HG03196 (cell line): Measurements from ENCODE around the gene GAB2.
"Not testable (repeated sequence)": the region's sequence is repeated elsewhere in the genome, so short reads cannot be mapped to it uniquely, and the experiment has no call there.

ENCODE experiments used
- ATAC-seq: cut with Tn5 transposase; IDR thresholded peaks from one replicate; pipeline ENCODE4 v1.9.1; 2021; ENCODE audit not compliant: unreplicated experiment

GAB2 gene

GRCh38 chr11:78284260-78284659 is 133.4 kb downstream of the GAB2 start:
- ATAC-seq, result no peak

DNA sequence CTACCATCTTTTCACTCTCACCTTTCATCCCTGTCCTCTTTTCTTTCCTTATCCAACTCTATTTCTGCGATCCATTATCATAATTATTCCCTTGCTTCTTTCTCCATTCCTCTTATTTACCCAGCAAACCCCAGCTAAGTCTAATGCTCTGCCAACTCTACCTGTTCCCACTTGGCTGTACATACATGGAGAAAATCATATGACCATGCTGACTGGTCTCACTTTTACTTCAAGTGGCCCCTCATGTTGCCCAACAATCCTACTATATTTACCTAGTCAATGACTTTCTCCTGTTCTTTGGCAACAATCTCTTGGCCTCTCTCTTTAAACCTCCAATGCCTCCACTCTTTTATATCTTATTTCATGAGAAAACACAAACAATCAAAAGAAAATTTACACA is 134.8 kb downstream of the GAB2 start:
- ATAC-seq, result no peak

DNA sequence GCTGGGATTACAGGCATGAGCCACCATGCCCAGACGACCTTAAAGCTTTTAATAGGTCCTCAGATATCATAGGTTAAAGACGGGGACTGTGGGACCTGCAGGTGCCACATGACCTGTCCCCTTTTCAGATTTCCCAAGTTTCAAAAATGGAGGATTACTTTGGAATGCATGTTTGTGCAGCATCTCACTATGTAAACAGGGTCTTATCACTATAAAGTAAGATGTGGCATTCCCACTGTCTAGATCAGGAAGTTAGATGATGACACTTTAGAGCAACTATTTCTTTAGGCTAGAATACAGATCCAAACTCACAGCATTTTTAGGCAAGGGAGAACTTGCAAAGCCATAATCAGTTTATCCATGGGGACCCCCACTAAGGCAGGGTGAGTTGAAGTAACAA is 136.1 kb downstream of the GAB2 start:
- no peak for ATAC-seq

DNA sequence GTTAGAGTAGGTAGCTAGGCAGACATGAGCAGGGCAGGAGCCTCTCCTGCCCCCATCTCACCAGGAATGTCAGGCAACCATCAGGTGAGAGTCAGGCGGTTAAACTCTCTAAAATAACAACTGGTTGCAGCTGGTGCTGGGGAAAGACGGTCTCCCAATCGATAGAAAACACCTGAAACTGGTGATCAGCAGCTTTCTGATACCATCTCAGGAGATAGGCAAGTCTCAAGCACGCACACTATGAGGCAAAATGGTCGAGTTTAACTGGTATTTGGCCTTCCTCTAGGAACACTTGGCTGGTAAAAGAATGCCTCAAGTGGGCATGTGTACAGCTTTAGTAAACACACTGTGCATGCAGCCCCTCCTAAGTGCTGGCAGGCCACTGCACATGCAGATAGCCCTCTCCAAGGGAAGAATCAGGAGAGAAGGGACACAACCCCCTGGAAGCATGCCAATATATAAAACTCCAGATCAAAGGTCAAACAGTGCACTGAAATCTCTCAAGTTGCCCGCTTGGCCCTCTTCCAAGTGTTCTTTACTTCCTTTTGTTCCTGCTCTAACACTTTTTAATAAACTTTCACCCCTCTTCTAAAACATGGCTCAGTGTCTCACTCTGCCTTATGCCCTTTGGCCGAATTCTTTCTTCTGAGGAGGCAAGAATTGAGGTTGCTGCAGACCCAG is 140.2 kb downstream of the GAB2 start:
- no peak for ATAC-seq

DNA sequence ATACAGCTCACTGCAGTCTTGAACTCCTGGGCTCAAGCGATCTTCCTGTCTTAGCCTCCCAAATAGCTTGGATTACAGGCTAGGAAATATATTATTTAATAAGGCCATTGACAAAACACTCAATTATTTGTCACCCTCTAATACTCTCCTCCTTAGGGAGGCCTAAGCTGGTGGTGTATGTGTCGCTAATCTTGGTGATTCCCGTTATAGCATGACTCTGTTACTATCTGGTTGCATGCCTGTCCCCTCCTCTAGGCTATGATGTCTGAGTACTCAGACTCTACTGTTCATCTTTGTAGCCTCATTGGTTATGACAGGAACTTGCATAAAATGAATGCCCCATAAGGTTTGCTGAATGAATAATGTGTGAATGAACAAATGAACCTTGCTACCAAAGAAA is 141.3 kb downstream of the GAB2 start:
- ATAC-seq, result no peak

- ATAC-seq, result no peak
These were observed 142.9 kb downstream of the GAB2 start for GRCh38 chr11:78274739-78275138.

DNA sequence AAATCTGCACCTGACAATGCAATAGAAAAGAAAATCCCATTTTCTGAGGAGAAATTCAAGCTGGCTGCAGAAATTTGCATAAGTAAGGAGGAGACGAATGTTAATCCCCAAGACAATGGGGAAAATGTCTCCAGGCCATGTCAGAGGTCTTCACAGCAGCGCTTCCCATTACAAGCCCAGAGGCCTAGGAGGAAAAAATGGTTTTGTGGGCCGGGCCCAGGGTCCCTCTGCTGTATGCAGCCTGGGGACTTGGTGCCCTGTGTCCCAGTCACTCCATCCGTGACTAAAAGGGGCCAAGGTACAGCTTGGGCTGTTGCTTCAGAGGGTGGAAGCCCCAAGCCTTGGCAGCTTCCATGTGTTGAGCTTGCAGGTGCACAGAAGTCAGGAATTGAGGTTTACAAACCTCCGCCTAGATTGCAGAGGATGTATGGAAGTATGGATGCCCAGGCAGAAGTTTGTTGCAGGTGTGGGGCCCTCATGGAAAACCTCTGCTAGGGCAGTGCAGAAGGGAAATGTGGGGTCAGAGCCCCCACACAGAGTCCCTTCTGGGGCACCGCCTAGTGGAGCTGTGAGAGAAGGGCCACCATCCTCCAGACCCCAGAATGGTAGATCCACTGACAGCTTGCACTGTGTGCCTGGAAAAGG is 144.9 kb downstream of the GAB2 start:
- ATAC-seq, result not testable (repeated sequence)

DNA sequence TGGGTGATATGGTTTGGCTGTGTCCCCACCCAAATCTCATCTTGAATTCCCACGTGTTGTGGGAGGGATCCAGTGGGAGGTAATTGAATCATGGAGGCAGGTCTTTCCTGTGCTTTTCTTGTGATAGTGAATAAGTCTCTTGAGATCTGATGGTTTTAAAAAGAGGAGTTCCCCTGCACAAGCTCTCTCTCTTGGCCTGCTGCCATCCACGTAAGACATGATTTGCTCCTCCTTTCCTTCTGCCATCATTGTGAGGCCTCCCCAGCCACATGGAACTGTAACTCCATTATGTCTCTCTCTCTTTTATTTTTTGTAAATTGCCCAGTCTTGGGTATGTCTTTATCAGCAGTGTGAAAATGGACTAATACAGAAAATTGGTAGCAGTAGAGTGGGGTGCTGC is 145.8 kb downstream of the GAB2 start:
- not testable (repeated sequence) for ATAC-seq

DNA sequence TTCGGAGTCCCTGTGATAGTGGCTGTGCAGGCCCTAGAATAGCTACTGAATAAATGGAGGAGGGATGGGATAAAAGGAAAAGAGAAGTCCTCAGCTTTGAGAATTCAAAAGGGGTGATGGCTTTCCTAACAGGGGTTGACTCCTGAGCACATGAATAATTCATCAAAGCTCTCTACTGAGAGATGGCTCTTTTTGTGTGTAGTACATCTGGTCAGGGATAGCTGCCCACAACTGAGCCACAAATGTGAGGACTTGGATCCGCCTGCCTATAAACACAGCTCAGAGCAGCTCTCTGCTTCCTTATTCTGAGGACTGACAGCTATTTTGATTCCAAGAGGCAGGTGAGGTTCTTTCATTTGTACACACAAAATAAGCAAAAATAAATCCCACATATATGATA is 146.6 kb downstream of the GAB2 start:
- ATAC-seq, result no peak

DNA sequence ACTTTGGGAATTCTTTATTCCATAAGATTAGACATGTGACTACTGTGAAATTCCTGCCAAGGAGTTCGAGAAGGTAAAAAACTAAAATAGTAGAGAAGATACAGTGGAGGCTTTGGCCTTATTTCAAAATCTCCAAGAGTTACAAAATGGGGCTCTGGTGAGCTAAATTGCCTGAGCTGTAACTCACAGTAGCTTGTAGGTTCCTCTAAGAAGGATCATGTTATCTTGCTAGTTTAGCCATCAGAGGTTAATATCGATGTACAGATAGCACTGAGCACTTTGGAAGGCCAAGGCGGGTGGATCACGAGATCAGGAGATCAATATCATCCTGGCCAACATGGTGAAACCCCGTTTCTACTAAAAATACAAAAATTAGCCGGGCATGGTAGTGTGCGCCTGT is 147.8 kb downstream of the GAB2 start:
- ATAC-seq, result no peak

DNA sequence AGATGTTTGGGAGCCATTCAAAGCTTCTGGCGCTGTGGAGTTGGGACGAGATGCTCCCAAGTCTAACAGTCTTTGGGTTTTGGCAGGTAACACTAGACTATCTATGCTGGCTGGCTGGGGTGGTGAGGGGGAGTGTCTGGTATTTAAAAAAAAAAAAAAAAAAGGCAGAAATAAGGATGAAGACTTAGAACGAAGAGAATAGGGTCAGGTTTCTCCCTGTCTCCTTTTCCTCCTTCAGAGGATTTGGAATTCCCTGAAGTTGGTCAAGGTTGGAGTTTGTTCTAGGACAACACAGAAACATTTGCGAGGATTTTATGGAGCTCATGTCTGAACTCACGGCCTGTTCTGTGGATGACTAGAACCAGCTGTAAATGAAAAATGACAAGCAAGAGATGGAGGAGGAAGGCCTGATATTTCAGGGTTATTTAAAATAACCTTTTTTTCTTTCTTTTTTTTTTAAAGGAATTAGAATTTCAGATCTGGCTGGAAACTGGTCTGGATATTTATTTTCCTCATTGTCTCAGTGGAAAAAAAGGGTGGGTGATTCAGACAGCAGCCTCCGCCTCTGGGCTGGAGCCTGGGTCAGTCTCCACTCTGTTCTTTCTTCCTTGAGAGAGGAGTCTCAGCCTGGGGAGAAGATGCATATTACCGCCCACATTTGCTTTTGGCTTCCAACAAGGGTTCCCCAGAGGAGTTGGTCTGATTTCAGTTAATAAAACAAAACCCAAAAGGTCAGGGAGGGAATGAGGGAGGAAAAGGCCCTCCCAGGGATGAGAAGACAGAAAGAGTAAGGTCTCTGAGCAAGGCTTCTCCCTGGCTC is 148.8 kb downstream of the GAB2 start:
- ATAC-seq, result no peak

DNA sequence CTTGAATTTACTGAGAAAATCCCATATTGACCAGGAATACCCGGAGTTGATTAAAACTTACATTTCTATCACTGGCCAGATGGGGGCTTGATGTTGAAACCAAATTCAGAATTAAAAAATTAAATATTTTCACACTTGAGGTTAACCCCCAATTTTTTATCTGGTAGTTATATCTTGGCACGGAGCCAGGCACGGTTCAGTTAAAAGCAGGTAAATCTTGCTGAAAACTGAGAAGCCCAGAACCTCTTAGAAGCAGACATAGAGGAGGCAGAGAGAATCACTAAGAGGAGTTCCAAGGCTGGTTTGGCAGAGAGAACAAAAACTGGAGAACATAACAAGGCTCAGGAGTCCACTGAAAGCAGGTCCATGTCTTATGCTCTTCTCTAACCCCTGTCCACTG is 151.2 kb downstream of the GAB2 start:
- no peak for ATAC-seq

DNA sequence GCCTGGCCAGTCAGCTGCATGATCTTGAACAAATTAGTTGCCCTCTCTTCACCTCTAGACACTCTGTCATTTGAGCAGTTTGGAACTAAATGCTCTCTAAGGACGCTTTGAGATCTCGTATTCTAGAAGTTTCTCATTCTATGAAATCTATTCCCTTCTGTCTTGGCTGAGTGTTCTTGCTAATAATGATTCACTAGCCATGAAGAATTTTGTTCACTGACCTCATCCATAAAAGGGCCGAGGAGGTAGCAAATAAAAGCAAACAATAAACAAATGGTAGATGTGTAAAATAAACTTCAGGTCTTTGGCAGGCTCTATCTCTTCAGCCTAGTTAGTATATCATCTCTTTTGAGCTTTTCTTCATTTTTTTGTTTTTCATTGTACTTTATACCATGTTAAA is 152.3 kb downstream of the GAB2 start:
- ATAC-seq, result no peak

DNA sequence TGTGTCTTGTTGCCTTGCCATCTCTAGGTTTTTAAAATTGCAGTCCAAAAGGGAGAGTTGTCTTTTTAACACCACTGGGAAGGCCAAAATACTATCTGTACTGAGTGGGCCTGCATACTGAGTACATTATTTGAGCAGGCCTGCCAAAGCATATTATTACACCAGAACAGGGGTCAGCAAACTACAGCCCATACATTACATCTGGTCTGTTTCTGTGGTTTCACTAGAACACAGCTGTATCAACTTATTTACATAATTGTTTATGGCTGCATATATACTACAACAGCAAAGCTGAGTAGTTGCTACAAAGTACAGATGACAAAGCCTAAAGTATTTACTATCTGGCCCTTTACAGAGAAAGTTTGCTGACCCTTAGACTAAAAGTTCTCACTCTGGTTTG is 154.9 kb downstream of the GAB2 start:
- no peak for ATAC-seq

DNA sequence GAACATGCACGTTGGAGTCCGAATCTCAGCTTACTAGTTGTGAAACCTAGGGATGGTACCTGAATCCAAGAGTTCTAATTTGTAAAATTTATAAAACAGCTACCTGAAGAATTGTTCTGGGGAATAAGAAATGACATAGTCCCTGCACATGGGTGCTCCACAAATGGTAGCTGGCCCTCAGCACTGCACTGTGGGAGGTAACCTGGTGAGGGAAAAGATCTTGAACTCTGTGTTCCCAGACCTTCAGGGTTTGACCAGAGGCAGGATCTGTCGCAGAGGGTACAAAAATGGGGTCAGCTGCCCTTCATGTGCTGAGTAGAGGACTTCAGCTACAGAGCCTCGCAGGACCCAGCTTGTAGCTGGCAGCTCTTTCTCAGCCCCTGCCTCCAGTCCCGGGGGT is 155.4 kb downstream of the GAB2 start:
- ATAC-seq, result no peak

- no peak for ATAC-seq
These were observed 155.8 kb downstream of the GAB2 start for GRCh38 chr11:78261828-78262227.

DNA sequence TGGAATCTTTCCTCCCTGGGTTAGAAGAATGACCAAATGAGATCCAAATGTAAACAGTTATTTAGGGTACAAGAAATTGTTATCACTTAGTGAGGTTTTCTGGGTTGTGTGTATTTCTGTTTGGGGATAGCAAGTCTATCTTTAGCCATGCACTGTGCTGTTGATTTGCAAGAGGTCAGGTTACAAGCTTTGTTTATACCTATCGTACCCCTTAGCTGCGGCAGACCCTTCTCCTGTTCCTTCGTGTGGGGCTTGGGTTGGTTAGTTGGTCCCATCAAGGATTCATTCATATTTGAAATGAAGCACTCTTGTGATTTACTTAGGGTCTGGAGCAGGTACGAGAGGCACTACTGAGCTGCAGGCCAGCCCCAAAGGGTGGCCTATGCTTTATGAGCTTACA is 156.3 kb downstream of the GAB2 start:
- no peak for ATAC-seq

DNA sequence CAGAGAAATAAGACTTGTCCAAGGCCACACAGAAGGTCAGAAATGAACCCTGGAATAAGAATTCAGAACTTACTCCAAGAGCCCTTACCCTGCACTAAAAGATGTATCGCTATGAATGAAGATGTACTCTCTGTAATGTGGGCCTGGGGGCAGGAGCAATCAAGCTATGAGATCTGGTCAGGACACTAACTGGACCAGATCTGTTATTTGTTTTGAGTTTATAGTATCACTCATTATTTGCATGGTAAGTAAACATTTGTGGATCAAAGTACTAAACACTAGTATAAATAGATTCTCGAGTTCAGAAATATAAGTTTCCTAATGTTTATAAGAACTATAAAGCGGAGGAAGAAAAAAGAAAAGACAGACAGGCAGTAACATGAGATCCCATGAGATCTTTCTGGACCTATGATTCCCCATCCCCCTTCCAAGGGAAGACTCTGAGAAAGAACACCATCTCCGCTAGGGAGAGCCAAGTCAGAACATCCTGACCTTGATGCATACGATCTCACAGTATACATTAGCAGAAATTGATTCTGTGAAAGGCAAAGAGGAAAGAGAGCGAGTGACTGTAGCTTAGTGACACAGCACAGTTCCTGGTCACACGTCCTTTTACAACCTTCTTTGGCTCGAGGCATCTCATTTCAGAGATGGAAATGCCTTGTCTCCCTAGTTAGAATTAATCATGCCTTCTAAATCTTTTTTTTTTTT is 157.7 kb downstream of the GAB2 start:
- ATAC-seq, result no peak

- no peak for ATAC-seq
These were observed 160.0 kb downstream of the GAB2 start for GRCh38 chr11:78257654-78258053.

DNA sequence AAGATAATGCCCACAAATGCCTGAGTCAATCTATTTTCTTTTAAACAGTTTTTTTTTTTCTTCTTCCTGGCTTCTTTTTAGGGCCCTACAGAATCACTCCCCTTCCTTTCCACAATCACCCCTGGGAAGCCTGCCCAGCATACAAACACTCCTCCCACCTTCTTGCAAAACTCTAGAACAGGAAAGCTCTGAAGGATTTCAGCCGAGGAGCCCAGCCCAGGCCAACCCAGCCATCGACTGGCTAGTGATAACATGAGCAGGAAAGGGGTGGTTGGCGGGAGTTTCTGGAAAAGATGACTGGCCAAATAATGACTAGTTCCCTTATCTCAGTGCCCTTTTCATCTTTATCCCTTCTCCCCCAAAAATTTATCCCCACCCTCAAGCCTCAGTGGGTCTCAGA is 160.7 kb downstream of the GAB2 start:
- ATAC-seq, result no peak

DNA sequence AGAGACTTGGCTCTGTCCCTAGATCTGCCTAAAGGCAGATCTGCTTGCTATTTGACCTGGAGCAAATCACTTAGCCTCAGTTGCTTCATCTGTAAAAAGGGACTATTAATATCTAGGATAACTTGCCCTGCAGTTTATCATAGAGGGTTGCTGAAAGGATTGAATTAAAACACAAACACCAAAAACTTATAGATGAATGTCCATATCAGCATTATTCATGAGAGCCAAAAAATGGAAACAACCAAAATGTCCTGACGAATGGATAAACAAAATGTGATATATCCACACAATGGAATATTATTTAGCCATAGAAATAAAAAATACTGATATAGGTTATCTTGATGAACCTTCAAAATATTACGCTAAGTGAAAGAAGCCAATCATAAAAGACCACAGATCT is 161.7 kb downstream of the GAB2 start:
- ATAC-seq, result no peak

- no peak for ATAC-seq
These were observed 163.4 kb downstream of the GAB2 start for GRCh38 chr11:78254268-78254667.
